ENCODE measurements around the gene LMX1B. TPM values are rescaled to one million over a fixed set of nuclear protein-coding genes. Genes with fewer than 3 reads are reported as not detected.

The LMX1B gene
- total RNA-seq, 2 donors from 2014 or later = 0.74 to 1.3 TPM

DNA sequence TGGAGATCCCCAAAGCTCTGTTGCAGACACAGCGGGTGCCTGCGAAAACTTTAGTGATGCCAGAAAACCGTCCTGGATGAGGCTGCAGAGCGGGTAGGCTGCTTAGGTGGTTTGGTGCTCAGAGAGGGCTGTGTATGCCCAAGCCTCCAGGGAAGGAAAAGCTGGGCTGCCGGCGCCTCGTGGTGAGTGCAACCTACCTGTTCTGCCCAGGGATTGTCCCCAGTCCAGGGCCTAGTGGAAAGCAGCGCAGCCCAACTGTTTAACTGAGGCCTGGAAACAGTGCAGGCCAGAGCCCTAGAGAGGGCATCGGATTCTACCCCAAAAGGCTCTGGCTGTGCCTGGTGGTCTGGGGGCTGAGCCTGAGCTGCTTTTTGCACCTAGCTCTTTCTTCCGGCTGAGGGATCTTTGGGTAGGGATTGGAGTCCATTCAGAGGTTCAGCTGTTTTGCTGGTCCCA is 2.8 kb downstream of the LMX1B start:
- H3K36me3 ChIP-seq = no peaks in the 10 kb centered on the region
- no peak overlapping the region for H3K27ac ChIP-seq
- TF ChIP-seq, protein P1, sequence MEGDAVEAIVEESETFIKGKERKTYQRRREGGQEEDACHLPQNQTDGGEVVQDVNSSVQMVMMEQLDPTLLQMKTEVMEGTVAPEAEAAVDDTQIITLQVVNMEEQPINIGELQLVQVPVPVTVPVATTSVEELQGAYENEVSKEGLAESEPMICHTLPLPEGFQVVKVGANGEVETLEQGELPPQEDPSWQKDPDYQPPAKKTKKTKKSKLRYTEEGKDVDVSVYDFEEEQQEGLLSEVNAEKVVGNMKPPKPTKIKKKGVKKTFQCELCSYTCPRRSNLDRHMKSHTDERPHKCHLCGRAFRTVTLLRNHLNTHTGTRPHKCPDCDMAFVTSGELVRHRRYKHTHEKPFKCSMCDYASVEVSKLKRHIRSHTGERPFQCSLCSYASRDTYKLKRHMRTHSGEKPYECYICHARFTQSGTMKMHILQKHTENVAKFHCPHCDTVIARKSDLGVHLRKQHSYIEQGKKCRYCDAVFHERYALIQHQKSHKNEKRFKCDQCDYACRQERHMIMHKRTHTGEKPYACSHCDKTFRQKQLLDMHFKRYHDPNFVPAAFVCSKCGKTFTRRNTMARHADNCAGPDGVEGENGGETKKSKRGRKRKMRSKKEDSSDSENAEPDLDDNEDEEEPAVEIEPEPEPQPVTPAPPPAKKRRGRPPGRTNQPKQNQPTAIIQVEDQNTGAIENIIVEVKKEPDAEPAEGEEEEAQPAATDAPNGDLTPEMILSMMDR (IDR thresholded peaks at IDR 0.05) = no peak
- peaks cover 0 to 34% of the 10 kb centered on the region in 2 donors for H3K4me1 ChIP-seq
- peaks cover 11 to 38% of the 10 kb centered on the region in 2 donors for H3K27me3 ChIP-seq
- no peak for DNase-seq (ENCODE audit: low spot score)
- no peak overlapping the region for H3K4me3 ChIP-seq
- H3K9me3 ChIP-seq = no peaks in the 10 kb centered on the region

DNA sequence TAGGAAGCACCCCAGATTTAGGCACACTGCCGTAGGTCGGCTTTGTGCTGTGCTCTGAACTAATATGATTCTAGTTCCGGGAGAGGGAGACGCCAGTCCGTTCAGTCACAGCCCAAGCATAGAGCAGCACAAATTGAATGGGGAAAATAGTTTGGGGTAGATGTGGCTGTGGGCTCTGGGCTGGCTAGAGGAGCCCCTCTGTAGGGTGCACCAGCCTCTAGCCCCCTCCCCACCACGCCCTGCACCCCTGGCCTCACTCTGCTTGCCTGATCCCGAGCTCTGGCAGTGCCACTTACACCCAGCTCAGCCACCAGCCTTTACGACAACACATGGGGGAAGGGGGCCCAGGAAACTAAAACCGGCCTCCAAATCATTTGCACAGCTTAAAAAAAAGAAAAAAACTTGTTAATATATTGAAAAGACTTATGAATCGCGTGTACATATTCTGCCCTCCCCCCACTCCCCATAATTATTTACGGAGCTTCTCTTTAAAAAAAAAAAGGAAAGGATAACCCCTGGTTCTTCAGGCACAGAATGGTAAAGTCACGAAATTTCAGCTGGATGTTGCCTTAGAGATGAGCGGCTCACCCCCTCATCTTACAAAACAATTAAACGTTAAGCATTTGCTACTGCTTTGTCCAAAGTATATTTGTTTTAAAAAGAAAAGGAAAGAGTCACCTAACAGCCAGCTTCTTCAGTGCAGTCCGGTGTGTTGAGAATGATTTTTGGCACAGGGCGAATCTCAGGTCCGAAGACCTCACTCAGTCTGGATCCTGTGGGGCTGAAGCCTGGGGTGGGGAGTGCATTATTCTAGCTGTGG is 3.5 kb downstream of the LMX1B start:
- H3K27me3 ChIP-seq = peaks cover 11 to 37% of the 10 kb centered on the region in 2 donors
- TF ChIP-seq, protein P1 (IDR thresholded peaks at IDR 0.05) = no peak

DNA sequence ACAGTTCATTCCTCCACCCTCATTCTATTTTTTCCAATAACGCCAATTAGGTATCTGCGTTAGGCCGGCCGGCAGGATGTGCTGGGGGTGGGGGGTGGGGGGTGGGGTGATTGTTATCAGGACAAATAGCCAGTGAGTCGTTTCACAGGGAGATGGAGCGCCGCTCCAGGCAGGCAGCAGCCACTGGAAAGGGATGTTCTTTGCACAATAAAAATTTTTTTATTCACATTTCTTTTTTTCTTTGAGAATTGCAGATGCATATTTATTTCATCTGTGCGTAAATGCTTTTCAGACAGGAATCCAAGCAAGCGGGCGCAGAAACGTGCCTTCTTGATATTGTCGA is 4.1 kb downstream of the LMX1B start:
- Histone ChIP-seq H3K9me3 (no peaks in the 10 kb centered on the region), H3K27me3 (peaks cover 11 to 39% of the 10 kb centered on the region in 2 donors), H3K4me3 (no peak overlapping the region), H3K4me1 (peaks cover 0 to 21% of the 10 kb centered on the region in 2 donors), H3K27ac (no peak overlapping the region), H3K36me3 (no peaks in the 10 kb centered on the region)
- TF ChIP-seq, protein P1 (IDR thresholded peaks at IDR 0.05) = no peak
- no peak for DNase-seq (ENCODE audit: low spot score)

More for the DNA sequence above, 3.5 kb downstream of the LMX1B start:
- H3K27ac ChIP-seq = no peak overlapping the region
- no peaks in the 10 kb centered on the region for H3K9me3 ChIP-seq
- DNase-seq (ENCODE audit: low spot score) = no peak
- peaks cover 0 to 27% of the 10 kb centered on the region in 2 donors for H3K4me1 ChIP-seq
- no peak overlapping the region for H3K4me3 ChIP-seq
- H3K36me3 ChIP-seq = no peaks in the 10 kb centered on the region

DNA sequence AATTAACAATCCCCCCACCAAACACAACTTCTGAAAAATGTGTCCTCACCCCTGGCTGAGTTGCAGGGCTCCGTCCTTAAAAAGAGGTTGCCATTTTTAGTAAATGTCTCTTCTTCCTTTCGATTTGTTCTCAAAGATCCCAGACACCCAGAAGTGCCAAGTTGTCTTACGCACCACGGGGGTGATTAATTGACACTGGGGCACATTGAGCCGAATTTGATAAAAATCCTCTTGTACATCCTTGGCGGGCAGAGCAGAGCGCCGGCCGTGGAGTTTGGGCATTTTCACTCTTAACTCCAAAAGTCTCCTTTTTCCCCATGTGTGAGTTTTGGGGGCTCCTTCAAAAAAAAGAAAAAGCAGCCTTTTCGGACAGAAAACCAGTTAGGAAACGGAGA is 4.5 kb downstream of the LMX1B start:
- DNase-seq (ENCODE audit: low spot score) = no peak
- TF ChIP-seq, protein P1 (IDR thresholded peaks at IDR 0.05) = no peak
- Histone ChIP-seq H3K27me3 (peaks cover 11 to 37% of the 10 kb centered on the region in 2 donors), H3K4me1 (peaks cover 0 to 17% of the 10 kb centered on the region in 2 donors), H3K9me3 (no peaks in the 10 kb centered on the region), H3K36me3 (no peaks in the 10 kb centered on the region), H3K4me3 (no peak overlapping the region), H3K27ac (no peak overlapping the region)

DNA sequence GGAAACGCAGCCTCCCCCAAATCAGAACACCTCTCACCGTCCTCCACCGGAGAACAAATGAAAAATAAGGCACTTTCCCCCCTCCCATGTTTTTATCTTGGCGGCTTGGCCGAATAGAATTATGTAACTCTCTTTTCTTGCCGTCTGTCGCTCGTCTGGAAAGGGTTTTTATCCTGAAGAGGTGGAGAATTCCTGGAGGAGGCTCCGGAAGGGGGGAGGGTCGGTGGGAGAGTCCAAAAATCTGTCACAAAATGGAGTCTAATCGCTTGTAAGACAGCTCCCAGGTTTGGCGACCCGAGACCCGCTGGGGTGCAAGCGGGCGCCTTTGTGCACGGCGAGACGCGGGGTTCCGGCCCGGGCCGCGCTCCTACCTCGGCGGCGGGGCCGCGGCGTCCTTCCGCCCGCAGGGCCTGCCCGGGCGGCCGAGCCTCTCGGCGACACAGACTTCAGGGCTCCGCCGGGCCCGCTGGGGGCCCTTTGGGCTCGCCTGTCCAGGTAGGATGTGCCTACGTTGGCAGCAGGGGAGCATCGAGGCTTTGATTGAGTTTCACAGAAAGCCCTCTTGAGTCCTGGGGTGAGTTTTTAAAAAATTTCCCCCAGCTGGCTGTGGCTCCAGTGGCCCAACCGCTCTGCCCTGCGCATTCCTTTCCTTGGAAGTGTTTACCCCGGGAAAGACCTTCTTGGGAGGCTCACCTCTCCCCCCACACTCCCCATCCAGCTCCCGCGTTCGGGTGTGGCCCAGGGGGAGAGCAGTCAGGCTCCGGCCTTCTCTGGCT is 5.0 kb downstream of the LMX1B start:
- Histone ChIP-seq H3K36me3 (no peaks in the 10 kb centered on the region), H3K9me3 (no peaks in the 10 kb centered on the region), H3K4me1 (peaks cover 0 to 19% of the 10 kb centered on the region in 2 donors), H3K27me3 (peaks cover 11 to 40% of the 10 kb centered on the region in 2 donors), H3K27ac (no peak overlapping the region), H3K4me3 (no peak overlapping the region)
- DNase-seq (ENCODE audit: low spot score) = no peak
- TF ChIP-seq, protein P1 (IDR thresholded peaks at IDR 0.05) = no peak

Measured in right atrium auricular region (tissue), 2 donors.